Liver (tissue), 9 donors: ENCODE measurements around the gene TBC1D24. TPM values are rescaled to one million over a fixed set of nuclear protein-coding genes. Genes with fewer than 3 reads are reported as not detected.

Experiments
- DNase-seq: peaks from one replicate; pipeline ENCODE4 v3.0.0-alpha.2; 2017; ENCODE audit warnings: low spot score
- H3K27ac ChIP-seq, 2 donors: one replicate each; pipeline ENCODE4 v1.7.0; 2013; ENCODE audit warnings: inconsistent platforms in 2 of 2, low read length in 2 of 2, control low read depth in 1 of 2, low read depth in 1 of 2, mild to moderate bottlenecking in 1 of 2
- H3K27me3 ChIP-seq, 4 donors: one replicate each; pipeline versions ENCODE4 v1.6.1 to v1.7.0; 2013; ENCODE audit warnings: low read length in 3 of 4, inconsistent platforms in 1 of 4, mild to moderate bottlenecking in 1 of 4, moderate library complexity in 1 of 4; ENCODE audit not compliant: control insufficient read depth in 4 of 4, insufficient read depth in 4 of 4
- H3K36me3 ChIP-seq, 4 donors: one replicate each; pipeline versions ENCODE4 v1.6.1 to v1.7.0; 2013; ENCODE audit warnings: low read length in 3 of 4, mild to moderate bottlenecking in 3 of 4, low read depth in 1 of 4, moderate library complexity in 1 of 4; ENCODE audit not compliant: control insufficient read depth in 4 of 4, insufficient read depth in 3 of 4
- H3K4me1 ChIP-seq, 4 donors: one replicate each; pipeline versions ENCODE4 v1.6.1 to v1.7.0; 2013; ENCODE audit warnings: low read length in 3 of 4, mild to moderate bottlenecking in 3 of 4, moderate library complexity in 1 of 4; ENCODE audit not compliant: control insufficient read depth in 4 of 4, insufficient read depth in 4 of 4
- H3K4me3 ChIP-seq, 3 donors: one replicate each; pipeline versions ENCODE4 v1.6.1 to v1.7.0; 2013; ENCODE audit warnings: low read length in 3 of 3, control low read depth in 1 of 3, low read depth in 1 of 3, mild to moderate bottlenecking in 1 of 3
- H3K9ac ChIP-seq, 2 donors: one replicate each; pipeline ENCODE4 v1.7.0; 2013; ENCODE audit warnings: low read length in 2 of 2, mild to moderate bottlenecking in 2 of 2, moderate library complexity in 2 of 2, control low read depth in 1 of 2, low read depth in 1 of 2
- H3K9me3 ChIP-seq, 4 donors: one replicate each; pipeline versions ENCODE4 v1.6.1 to v1.7.0; 2013; ENCODE audit warnings: low read length in 3 of 4; ENCODE audit not compliant: control insufficient read depth in 4 of 4
- ATF3 ChIP-seq: IDR thresholded peaks from 2 replicates; pipeline ENCODE4 v1.6.1; 2016; ENCODE audit warnings: antibody characterized with exemption
- CTCF ChIP-seq: fragments of 150-350 bp; IDR thresholded peaks from 2 replicates; pipeline ENCODE4 v1.5.1; 2017; ENCODE audit warnings: improper control_type of control experiment, low read depth, low read length; ENCODE audit not compliant: missing input control
- FOXA2 ChIP-seq: IDR thresholded peaks from 2 replicates; pipeline ENCODE4 v1.6.1; 2016; ENCODE audit warnings: antibody characterized with exemption
- GABPA ChIP-seq, 2 donors: IDR thresholded peaks in 1 of 2; conservative IDR thresholded peaks in 1 of 2; 2 replicates each; pipeline ENCODE4 v1.6.1; 2016; ENCODE audit warnings: antibody characterized with exemption in 2 of 2, mild to moderate bottlenecking in 1 of 2, moderate library complexity in 1 of 2
- HNF4A ChIP-seq, 2 donors: conservative IDR thresholded peaks; 2 replicates each; pipeline ENCODE4 v1.6.1; 2016; ENCODE audit warnings: antibody characterized with exemption in 2 of 2, mild to moderate bottlenecking in 2 of 2
- JUND ChIP-seq, 2 donors: IDR thresholded peaks; 2 replicates each; pipeline ENCODE4 v1.6.1; 2016; ENCODE audit warnings: antibody characterized with exemption in 2 of 2
- NR2F2 ChIP-seq: IDR thresholded peaks from 2 replicates; pipeline ENCODE4 v1.6.1; 2016; ENCODE audit warnings: antibody characterized with exemption
- RAD21 ChIP-seq, 2 donors: IDR thresholded peaks; 2 replicates each; pipeline ENCODE4 v1.6.1; 2016; ENCODE audit warnings: antibody characterized with exemption in 2 of 2, mild to moderate bottlenecking in 2 of 2
- REST ChIP-seq: IDR thresholded peaks from 2 replicates; pipeline ENCODE4 v1.6.1; 2016; ENCODE audit warnings: antibody characterized with exemption, mild to moderate bottlenecking
- RXRA ChIP-seq, 2 donors: IDR thresholded peaks; 2 replicates each; pipeline ENCODE4 v1.6.1; 2017 to 2018; ENCODE audit warnings: antibody characterized with exemption in 2 of 2, mild to moderate bottlenecking in 1 of 2
- SP1 ChIP-seq: IDR thresholded peaks from 2 replicates; pipeline ENCODE4 v1.6.1; 2018; ENCODE audit warnings: antibody characterized with exemption, mild to moderate bottlenecking
- TAF1 ChIP-seq: conservative IDR thresholded peaks from 2 replicates; pipeline ENCODE4 v1.6.1; 2016; ENCODE audit warnings: antibody characterized with exemption, mild to moderate bottlenecking
- YY1 ChIP-seq: IDR thresholded peaks from 2 replicates; pipeline ENCODE4 v1.6.1; 2016; ENCODE audit warnings: antibody characterized with exemption, mild to moderate bottlenecking
- ZBTB33 ChIP-seq: IDR thresholded peaks from 2 replicates; pipeline ENCODE4 v1.6.1; 2016; ENCODE audit warnings: antibody characterized with exemption
- WGBS: extraction: QIAGEN DNeasy Blood & Tissue Kit; methylation state at CpG from one replicate; pipeline ENCODE4 v1.1.7; 2013; 5-methylcytosine and 5-hydroxymethylcytosine counted together
- polyA plus RNA-seq, 2 donors: library from polyadenylated mRNA; stranded (reverse) in 1 of 2; unstranded in 1 of 2; fragments of 200-250 nt in 1 of 2; fragments of >200 nt in 1 of 2; fragmentation: Nextera tagmentation in 1 of 2; extraction: Ambion mirVana in 1 of 2; gene quantifications; one replicate each; pipeline versions ENCODE4 v1.2.1 to v1.2.3, GENCODE V29; 2013 to 2015
- total RNA-seq, 2 donors: library from RNA; depleted of rRNA; stranded (reverse); fragments of >200 nt; gene quantifications; one replicate each; pipeline ENCODE4 v1.2.3, GENCODE V29; 2014
- donor health status: healthy.
- donor health status: healthy.
- donor health status: healthy.
- donor health status: healthy.
- donor health status: healthy.

The TBC1D24 gene
- total and polyA plus RNA-seq, 4 donors = 8.4 to 22.3 (median 11.5) TPM

GRCh38 chr16:2449118-2449517, 25.8 kb upstream of the TBC1D24 start:
- Histone ChIP-seq H3K27ac (no peak overlapping the region), H3K4me1 (no peaks in the 10 kb centered on the region), H3K9ac (no peak overlapping the region), H3K27me3 (no peaks in the 10 kb centered on the region), H3K4me3 (no peak overlapping the region), H3K9me3 (no peaks in the 10 kb centered on the region), H3K36me3 (peaks cover 0 to 14% (median 2%) of the 10 kb centered on the region in 4 donors)
- 98% methylated on average over 25 of the region's 25 CpGs for WGBS
- TF ChIP-seq SP1 = no peak
- no peak for DNase-seq

- Histone ChIP-seq H3K9ac (no peak overlapping the region), H3K4me3 (no peak overlapping the region), H3K36me3 (peaks cover 0 to 7% (median 2%) of the 10 kb centered on the region in 4 donors), H3K9me3 (no peaks in the 10 kb centered on the region), H3K27ac (no peak overlapping the region), H3K4me1 (peaks cover 0 to 3% (median 0%) of the 10 kb centered on the region in 4 donors), H3K27me3 (no peaks in the 10 kb centered on the region)
- TF ChIP-seq REST (no peak), RXRA (IDR thresholded peaks at IDR 0.05) (no peak), YY1 (no peak), TAF1 (no peak), JUND (IDR thresholded peaks at IDR 0.05) (no peak)
- 96% methylated on average over 8 of the region's 8 CpGs for WGBS
- no peak for DNase-seq
Measured at GRCh38 chr16:2450535-2450934, 24.4 kb upstream of the TBC1D24 start.

GRCh38 chr16:2450975-2451381, 23.9 kb upstream of the TBC1D24 start:
- peaks cover 0 to 7% (median 2%) of the 10 kb centered on the region in 4 donors for H3K36me3 ChIP-seq
- H3K9me3 ChIP-seq = no peaks in the 10 kb centered on the region
- no peak for TF ChIP-seq HNF4A (conservative IDR thresholded peaks at IDR 0.05)
- no peak for TF ChIP-seq ZBTB33
- TF ChIP-seq FOXA2 = no peak
- TF ChIP-seq JUND (IDR thresholded peaks at IDR 0.05) = no peak
- TF ChIP-seq NR2F2 = no peak
- no peak for TF ChIP-seq ATF3
- no peak for TF ChIP-seq RAD21 (IDR thresholded peaks at IDR 0.05)
- no peak for TF ChIP-seq CTCF
- TF ChIP-seq GABPA (IDR thresholded peaks at IDR 0.05 in 1 of 2, conservative IDR thresholded peaks at IDR 0.05 in 1 of 2) = no peak
- no peak for DNase-seq
- H3K27ac ChIP-seq = no peak overlapping the region
- H3K4me3 ChIP-seq = no peak overlapping the region
- no peaks in the 10 kb centered on the region for H3K27me3 ChIP-seq
- WGBS = 96% methylated on average over 19 of the region's 19 CpGs
- peaks cover 0 to 3% (median 0%) of the 10 kb centered on the region in 4 donors for H3K4me1 ChIP-seq
- no peak overlapping the region for H3K9ac ChIP-seq
